ENCODE results near the gene MAVS. TPM values are rescaled to one million over a fixed set of nuclear protein-coding genes. Genes with fewer than 3 reads are reported as not detected.

The MAVS gene
- total and polyA plus RNA-seq, 2 donors (not counting 3 experiments of a cell fraction or from before 2014, with no cell fraction given): 18.8 to 40.7 TPM

DNA sequence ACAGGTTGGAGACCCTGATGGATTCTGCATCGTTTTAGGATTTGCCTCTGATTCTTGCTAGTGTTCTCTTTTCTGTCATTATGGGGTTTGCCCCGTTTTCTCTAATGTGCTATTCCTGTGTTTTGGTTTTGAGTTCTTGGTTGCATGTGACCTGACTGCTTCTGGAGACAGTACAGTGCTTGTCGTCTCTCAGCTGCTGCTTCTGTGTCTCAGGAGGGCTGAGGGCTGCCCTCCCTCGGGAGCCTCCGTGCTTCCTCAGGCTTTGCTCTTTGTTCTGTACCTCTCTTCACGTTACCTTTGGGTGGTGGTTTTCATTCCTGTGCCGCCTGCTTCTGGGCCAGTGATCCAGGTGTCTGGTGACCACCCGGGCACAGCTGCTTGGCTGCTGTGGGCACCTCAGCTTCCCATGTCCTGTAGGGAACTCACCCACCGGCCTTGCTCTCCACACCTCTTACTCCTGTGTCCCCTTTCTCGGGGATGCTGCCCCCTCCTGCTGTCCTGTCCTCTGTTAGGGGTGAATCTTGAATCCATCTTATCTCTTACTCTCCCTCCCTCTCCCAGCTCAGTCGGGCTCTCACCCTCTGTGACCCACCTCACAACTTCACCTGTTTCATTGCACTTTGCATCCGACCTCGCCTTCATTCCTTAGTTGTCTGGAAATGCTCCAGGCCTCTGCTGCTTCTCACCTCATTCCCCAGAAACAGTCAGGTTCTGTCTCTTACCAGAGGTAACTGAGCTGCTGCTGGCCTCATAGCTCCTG is 75.8 kb downstream of the MAVS start:
- Histone ChIP-seq H3K9me3 (replicated peaks; ENCODE audit: control insufficient read depth, insufficient read depth, low read length) (no peaks in the 10 kb centered on the region), H3K4me1 (ENCODE audit: control insufficient read depth, extremely low read depth, insufficient read depth, low read length) (no peaks in the 10 kb centered on the region), H3K4me3 (replicated peaks in 1 of 3; ENCODE audit: insufficient read depth in 1 of 3, low read depth in 1 of 3, low read length in 3 of 3) (no peak overlapping the region), H4K20me1 (replicated peaks; ENCODE audit: control insufficient read depth, extremely low read depth, insufficient read depth, low read length) (peaks cover 9% of the 10 kb centered on the region), H3K36me3 (ENCODE audit: control insufficient read depth in 2 of 2, extremely low read depth in 1 of 2, insufficient read depth in 2 of 2, low read length in 2 of 2) (peaks cover 23 to 24% of the 10 kb centered on the region in 2 experiments), H3K4me2 (ENCODE audit: insufficient read depth, low read length) (no peak overlapping the region), H3K27me3 (ENCODE audit: control insufficient read depth in 2 of 2, insufficient read depth in 2 of 2, low read length in 2 of 2) (no peaks in the 10 kb centered on the region), H3K9me1 (replicated peaks; ENCODE audit: control insufficient read depth, extremely low read depth, insufficient read depth, low read length) (no peaks in the 10 kb centered on the region), H3K9ac (replicated peaks; ENCODE audit: extremely low read depth, insufficient read depth, low read length) (no peak overlapping the region), H3K27ac (ENCODE audit: insufficient read depth, low read depth, low read length) (no peak overlapping the region), H3K79me2 (ENCODE audit: control insufficient read depth, insufficient read depth, low read length) (peaks cover 39% of the 10 kb centered on the region), H2AFZ (ENCODE audit: low read depth, low read length) (no peak overlapping the region)
- TF ChIP-seq JUN (IDR thresholded peaks at IDR 0.05; ENCODE audit: borderline replicate concordance, insufficient read depth, insufficient read length, low read depth): no peak
- no peak for TF ChIP-seq EZH2 (IDR thresholded peaks at IDR 0.05; ENCODE audit: borderline replicate concordance, low read depth, low read length, severe bottlenecking)
- no peak for TF ChIP-seq GATA2 (IDR thresholded peaks at IDR 0.05; ENCODE audit: insufficient read depth, insufficient read length, low read depth, low read length)
- TF ChIP-seq POLR2AphosphoS5 (IDR thresholded peaks at IDR 0.05; ENCODE audit: insufficient read depth, low read depth, low read length): no peak
- TF ChIP-seq, protein P1, sequence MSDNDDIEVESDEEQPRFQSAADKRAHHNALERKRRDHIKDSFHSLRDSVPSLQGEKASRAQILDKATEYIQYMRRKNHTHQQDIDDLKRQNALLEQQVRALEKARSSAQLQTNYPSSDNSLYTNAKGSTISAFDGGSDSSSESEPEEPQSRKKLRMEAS (IDR thresholded peaks at IDR 0.05; ENCODE audit: insufficient read depth, insufficient read length): no peak
- ChIA-PET CTCF (interaction anchor here (0.7 to 2.6 kb wide), 2 partner anchors 150 to 163 kb away, joined by 3 to 8 read pairs; no protein-coding TSS in a partner anchor), POLR2A (no interaction called here)
- dilution Hi-C loops (cut with MboI; ENCODE audit: extremely low pct_ligation_motif_present, low sequenced_read_pairs): no loop called here
- DNase-seq (ENCODE audit: low read depth, low spot score) (no peak), FAIRE-seq (no peak)
- no TSS peak for BruUV-seq (replicated peaks)
- intact Hi-C loops (cut with micrococcal nuclease): no loop called here

- no peak overlapping the region for H3K27ac ChIP-seq (ENCODE audit: insufficient read depth, low read depth, low read length)
- no peaks in the 10 kb centered on the region for H3K4me1 ChIP-seq (ENCODE audit: control insufficient read depth, extremely low read depth, insufficient read depth, low read length)
- peaks cover 37% of the 10 kb centered on the region for H3K79me2 ChIP-seq (ENCODE audit: control insufficient read depth, insufficient read depth, low read length)
- no peaks in the 10 kb centered on the region for H3K9me1 ChIP-seq (replicated peaks; ENCODE audit: control insufficient read depth, extremely low read depth, insufficient read depth, low read length)
- no peak for TF ChIP-seq POLR2AphosphoS5 (IDR thresholded peaks at IDR 0.05; ENCODE audit: insufficient read depth, low read depth, low read length)
- no peak for TF ChIP-seq MYC (IDR thresholded peaks at IDR 0.05; ENCODE audit: low read depth, low read length)
- TF ChIP-seq, protein P1 (IDR thresholded peaks at IDR 0.05; ENCODE audit: insufficient read depth, insufficient read length): no peak
- TF ChIP-seq JUN (IDR thresholded peaks at IDR 0.05; ENCODE audit: borderline replicate concordance, insufficient read depth, insufficient read length, low read depth): no peak
- TF ChIP-seq GATA2 (IDR thresholded peaks at IDR 0.05; ENCODE audit: insufficient read depth, insufficient read length, low read depth, low read length): no peak
- TF ChIP-seq POLR2A (IDR thresholded peaks at IDR 0.05; ENCODE audit: low read depth, low read length): no peak
- no peak for TF ChIP-seq CTCF (IDR thresholded peaks at IDR 0.05; ENCODE audit: extremely low read depth in 1 of 2, insufficient read depth in 1 of 2, low read depth in 1 of 2, low read length in 2 of 2)
- TF ChIP-seq EZH2 (IDR thresholded peaks at IDR 0.05; ENCODE audit: borderline replicate concordance, low read depth, low read length, severe bottlenecking): no peak
- no peak for TF ChIP-seq FOS (IDR thresholded peaks at IDR 0.05; ENCODE audit: borderline replicate concordance, insufficient read depth, low read length)
- H3K4me2 ChIP-seq (ENCODE audit: insufficient read depth, low read length): no peak overlapping the region
- intact Hi-C loops (cut with micrococcal nuclease): no loop called here
- no peaks in the 10 kb centered on the region for H3K9me3 ChIP-seq (replicated peaks; ENCODE audit: control insufficient read depth, insufficient read depth, low read length)
- DNase-seq (ENCODE audit: low read depth, low spot score) (no peak), FAIRE-seq (no peak)
- peaks cover 23 to 24% of the 10 kb centered on the region in 2 experiments for H3K36me3 ChIP-seq (ENCODE audit: control insufficient read depth in 2 of 2, extremely low read depth in 1 of 2, insufficient read depth in 2 of 2, low read length in 2 of 2)
- no peak overlapping the region for H2AFZ ChIP-seq (ENCODE audit: low read depth, low read length)
- ChIA-PET CTCF (interaction anchor here (0.7 kb wide), 1 partner anchor 162 kb away, joined by 3 read pairs; no protein-coding TSS in a partner anchor), POLR2A (no interaction called here)
- no TSS peak for BruUV-seq (replicated peaks)
- no peaks in the 10 kb centered on the region for H3K27me3 ChIP-seq (ENCODE audit: control insufficient read depth in 2 of 2, insufficient read depth in 2 of 2, low read length in 2 of 2)
- H3K4me3 ChIP-seq (replicated peaks in 1 of 3; ENCODE audit: insufficient read depth in 1 of 3, low read depth in 1 of 3, low read length in 3 of 3): no peak overlapping the region
- H4K20me1 ChIP-seq (replicated peaks; ENCODE audit: control insufficient read depth, extremely low read depth, insufficient read depth, low read length): peaks cover 8% of the 10 kb centered on the region
- H3K9ac ChIP-seq (replicated peaks; ENCODE audit: extremely low read depth, insufficient read depth, low read length): no peak overlapping the region
- dilution Hi-C loops (cut with MboI; ENCODE audit: extremely low pct_ligation_motif_present, low sequenced_read_pairs): no loop called here
These were observed 76.3 kb downstream of the MAVS start for GRCh38 chr20:3922983-3923339.
